GM19023 (cell line): Measurements from ENCODE around the gene PTPRJ.

Experiments
- ATAC-seq: cut with Tn5 transposase; IDR thresholded peaks from one replicate; pipeline ENCODE4 v1.9.1; 2021; ENCODE audit warnings: mild to moderate bottlenecking, moderate library complexity; ENCODE audit not compliant: unreplicated experiment

PTPRJ gene

GRCh38 chr11:48034926-48035871, 54.8 kb downstream of the PTPRJ start:
- no peak for ATAC-seq

- ATAC-seq, result no peak
Measured at GRCh38 chr11:48036011-48036410, 55.7 kb downstream of the PTPRJ start.

- ATAC-seq, result no peak
Measured at GRCh38 chr11:48036466-48036865, 56.1 kb downstream of the PTPRJ start.

- no peak for ATAC-seq
Measured at GRCh38 chr11:48037709-48038468, 57.5 kb downstream of the PTPRJ start.

GRCh38 chr11:48040830-48041444, 60.6 kb downstream of the PTPRJ start:
- ATAC-seq, result no peak

- ATAC-seq, result no peak
Measured at GRCh38 chr11:48041877-48042695, 61.7 kb downstream of the PTPRJ start.

GRCh38 chr11:48043111-48043990, 63.0 kb downstream of the PTPRJ start:
- ATAC-seq, result peak; percentile 59

GRCh38 chr11:48043991-48044512, 63.7 kb downstream of the PTPRJ start:
- ATAC-seq, result peak; percentile 22

- ATAC-seq, result no peak
Measured at GRCh38 chr11:48044577-48044976, 64.2 kb downstream of the PTPRJ start.

- ATAC-seq, result no peak
Measured at GRCh38 chr11:48045536-48045935, 65.2 kb downstream of the PTPRJ start.

GRCh38 chr11:48047616-48048015, 67.3 kb downstream of the PTPRJ start:
- no peak for ATAC-seq

GRCh38 chr11:48049036-48049435, 68.7 kb downstream of the PTPRJ start:
- ATAC-seq, result no peak

- ATAC-seq, result no peak
Measured at GRCh38 chr11:48050304-48050703, 69.9 kb downstream of the PTPRJ start.

- no peak for ATAC-seq
Measured at GRCh38 chr11:48051217-48051830, 71.0 kb downstream of the PTPRJ start.

- no peak for ATAC-seq
Measured at GRCh38 chr11:48052183-48053044, 72.1 kb downstream of the PTPRJ start.

- ATAC-seq, result no peak
Measured at GRCh38 chr11:48054994-48055291, 74.6 kb downstream of the PTPRJ start.

GRCh38 chr11:48055292-48056132, 75.2 kb downstream of the PTPRJ start:
- no peak for ATAC-seq
